Measurements from ENCODE around the gene PIEZO2. TPM values are rescaled to one million over a fixed set of nuclear protein-coding genes. Genes with fewer than 3 reads are reported as not detected.

PIEZO2 gene
- total and polyA plus RNA-seq, 4 donors = 2.6 to 233 (median 18.8) TPM

DNA sequence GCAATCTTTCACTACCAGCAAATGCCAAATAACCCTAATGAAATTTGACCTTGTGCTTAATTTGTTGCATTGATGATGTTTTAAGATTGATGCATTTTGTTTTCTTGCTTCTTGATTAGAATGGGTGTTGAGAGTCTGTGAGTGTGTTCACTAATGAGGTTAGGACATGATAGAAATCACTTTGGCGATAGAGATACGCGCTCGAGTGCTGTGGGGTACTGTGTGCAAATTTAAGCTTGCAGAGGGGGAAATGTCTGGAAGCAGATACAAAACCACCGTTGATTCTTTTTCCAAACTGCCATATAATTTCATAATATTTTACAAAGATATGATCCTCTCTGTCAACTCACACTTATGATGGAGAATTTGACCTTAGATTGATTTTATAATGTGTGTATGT, 200.9 kb downstream of the PIEZO2 start:
- Histone ChIP-seq H3K4me3 (no peak overlapping the region), H3K27me3 (ENCODE audit: control insufficient read depth in 3 of 3, insufficient read depth in 3 of 3, low read length in 2 of 3) (no peaks in the 10 kb centered on the region), H3K9me3 (ENCODE audit: control insufficient read depth in 4 of 4, insufficient read depth in 3 of 4, low read length in 3 of 4) (peaks cover 6 to 25% (median 6%) of the 10 kb centered on the region in 4 donors), H3K4me1 (ENCODE audit: control insufficient read depth in 5 of 5, insufficient read depth in 5 of 5, low read length in 5 of 5) (peaks cover 0 to 15% (median 0%) of the 10 kb centered on the region in 5 donors), H3K27ac (ENCODE audit: low read depth in 1 of 2, low read length in 1 of 2) (no peak overlapping the region), H3K9ac (ENCODE audit: insufficient read depth in 1 of 2, low read length in 2 of 2) (no peak overlapping the region), H3K36me3 (ENCODE audit: control insufficient read depth in 4 of 4, insufficient read depth in 4 of 4, low read length in 4 of 4) (peaks cover 0 to 26% (median 7%) of the 10 kb centered on the region in 4 donors)
- TF ChIP-seq, protein P1, sequence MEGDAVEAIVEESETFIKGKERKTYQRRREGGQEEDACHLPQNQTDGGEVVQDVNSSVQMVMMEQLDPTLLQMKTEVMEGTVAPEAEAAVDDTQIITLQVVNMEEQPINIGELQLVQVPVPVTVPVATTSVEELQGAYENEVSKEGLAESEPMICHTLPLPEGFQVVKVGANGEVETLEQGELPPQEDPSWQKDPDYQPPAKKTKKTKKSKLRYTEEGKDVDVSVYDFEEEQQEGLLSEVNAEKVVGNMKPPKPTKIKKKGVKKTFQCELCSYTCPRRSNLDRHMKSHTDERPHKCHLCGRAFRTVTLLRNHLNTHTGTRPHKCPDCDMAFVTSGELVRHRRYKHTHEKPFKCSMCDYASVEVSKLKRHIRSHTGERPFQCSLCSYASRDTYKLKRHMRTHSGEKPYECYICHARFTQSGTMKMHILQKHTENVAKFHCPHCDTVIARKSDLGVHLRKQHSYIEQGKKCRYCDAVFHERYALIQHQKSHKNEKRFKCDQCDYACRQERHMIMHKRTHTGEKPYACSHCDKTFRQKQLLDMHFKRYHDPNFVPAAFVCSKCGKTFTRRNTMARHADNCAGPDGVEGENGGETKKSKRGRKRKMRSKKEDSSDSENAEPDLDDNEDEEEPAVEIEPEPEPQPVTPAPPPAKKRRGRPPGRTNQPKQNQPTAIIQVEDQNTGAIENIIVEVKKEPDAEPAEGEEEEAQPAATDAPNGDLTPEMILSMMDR (IDR thresholded peaks at IDR 0.05; ENCODE audit: control extremely low read depth, extremely low read depth) = no peak
- ATAC-seq (ENCODE audit: insufficient read depth, low FRiP score) (no peak), DNase-seq (no peak)
- 92 to 97% methylated on average over 5 of the region's 5 CpGs for WGBS, 2 donors

DNA sequence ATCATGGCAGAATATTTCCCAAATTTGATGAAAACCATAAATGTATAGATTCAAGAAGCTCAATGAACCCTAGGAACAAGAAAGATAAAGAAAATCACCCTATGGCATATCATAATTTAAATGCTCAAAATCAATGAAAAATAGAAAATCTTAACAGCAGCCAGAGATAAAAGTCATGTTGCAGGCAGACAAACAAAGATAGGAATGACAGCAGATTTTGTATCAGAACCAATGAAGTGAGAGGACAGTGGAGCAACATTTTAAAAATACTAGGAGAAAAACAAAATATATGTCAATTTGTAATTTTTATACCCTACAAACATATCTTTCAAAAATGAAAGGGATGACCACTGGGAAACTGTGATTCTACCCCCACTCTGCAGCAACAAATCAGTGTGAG, 203.3 kb downstream of the PIEZO2 start:
- Histone ChIP-seq H3K27ac (ENCODE audit: low read depth in 1 of 2, low read length in 1 of 2) (no peak overlapping the region), H3K9ac (ENCODE audit: insufficient read depth in 1 of 2, low read length in 2 of 2) (no peak overlapping the region), H3K4me1 (ENCODE audit: control insufficient read depth in 5 of 5, insufficient read depth in 5 of 5, low read length in 5 of 5) (no peaks in the 10 kb centered on the region), H3K4me3 (no peak overlapping the region), H3K27me3 (ENCODE audit: control insufficient read depth in 3 of 3, insufficient read depth in 3 of 3, low read length in 2 of 3) (no peaks in the 10 kb centered on the region), H3K9me3 (ENCODE audit: control insufficient read depth in 4 of 4, insufficient read depth in 3 of 4, low read length in 3 of 4) (peaks cover 6 to 25% (median 9%) of the 10 kb centered on the region in 4 donors), H3K36me3 (ENCODE audit: control insufficient read depth in 4 of 4, insufficient read depth in 4 of 4, low read length in 4 of 4) (peaks cover 0 to 29% (median 7%) of the 10 kb centered on the region in 4 donors)
- DNase-seq (no peak), ATAC-seq (ENCODE audit: insufficient read depth, low FRiP score) (no peak)
- TF ChIP-seq, protein P1 (IDR thresholded peaks at IDR 0.05; ENCODE audit: control extremely low read depth, extremely low read depth) = no peak

DNA sequence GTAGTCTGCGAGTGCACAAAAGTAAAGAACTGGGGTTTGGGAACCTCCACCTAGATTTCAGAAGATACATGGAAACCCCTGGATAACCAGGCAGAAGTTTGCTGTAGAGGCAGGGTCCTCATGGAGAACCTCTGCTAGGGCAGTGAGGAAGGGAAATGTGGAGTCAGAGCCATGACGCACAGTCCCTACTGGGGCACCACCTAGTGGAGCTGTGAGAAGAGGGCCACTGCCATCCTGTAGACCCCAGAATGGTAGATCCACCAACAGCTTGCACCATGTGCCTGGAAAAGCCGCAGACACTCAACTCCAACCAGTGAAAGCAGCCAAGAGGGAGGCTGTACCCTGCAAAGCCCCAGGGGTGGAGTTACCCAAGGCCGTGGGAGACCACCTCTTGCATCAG, 206.4 kb downstream of the PIEZO2 start:
- H3K4me1 ChIP-seq (ENCODE audit: control insufficient read depth in 5 of 5, insufficient read depth in 5 of 5, low read length in 5 of 5) = no peaks in the 10 kb centered on the region
- H3K36me3 ChIP-seq (ENCODE audit: control insufficient read depth in 4 of 4, insufficient read depth in 4 of 4, low read length in 4 of 4) = peaks cover 0 to 23% (median 9%) of the 10 kb centered on the region in 4 donors
- H3K27me3 ChIP-seq (ENCODE audit: control insufficient read depth in 3 of 3, insufficient read depth in 3 of 3, low read length in 2 of 3) = no peaks in the 10 kb centered on the region
- no peak overlapping the region for H3K27ac ChIP-seq (ENCODE audit: low read depth in 1 of 2, low read length in 1 of 2)
- H3K4me3 ChIP-seq = no peak overlapping the region
- TF ChIP-seq, protein P1 (IDR thresholded peaks at IDR 0.05; ENCODE audit: control extremely low read depth, extremely low read depth) = no peak
- 71 to 78% methylated on average over 4 of the region's 4 CpGs for WGBS, 2 donors
- no peak for ATAC-seq (ENCODE audit: insufficient read depth, low FRiP score)
- no peak for DNase-seq
- no peak overlapping the region for H3K9ac ChIP-seq (ENCODE audit: insufficient read depth in 1 of 2, low read length in 2 of 2)
- peaks cover 6 to 25% (median 9%) of the 10 kb centered on the region in 4 donors for H3K9me3 ChIP-seq (ENCODE audit: control insufficient read depth in 4 of 4, insufficient read depth in 3 of 4, low read length in 3 of 4)

DNA sequence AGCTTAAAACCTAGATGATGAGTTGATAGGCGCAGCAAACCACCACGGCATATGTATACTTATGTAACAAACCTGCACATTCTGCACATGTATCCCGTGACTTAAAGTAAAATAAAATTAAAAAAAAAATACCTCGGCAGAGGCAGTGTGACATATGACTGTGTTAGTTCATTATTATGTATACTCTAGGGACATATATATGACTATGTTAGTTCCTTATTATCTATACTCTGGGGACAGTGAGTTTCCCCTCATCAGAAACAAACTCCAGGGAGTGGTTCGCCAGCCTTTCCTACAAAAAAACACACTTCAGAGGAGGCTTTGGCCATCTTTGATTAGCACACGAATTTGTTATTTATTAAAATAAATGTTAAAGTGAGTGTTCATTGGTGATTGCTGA, 209.5 kb downstream of the PIEZO2 start:
- 73 to 75% methylated on average over 6 of the region's 6 CpGs for WGBS, 2 donors
- H3K4me3 ChIP-seq = no peak overlapping the region

More for the DNA sequence above, 209.5 kb downstream of the PIEZO2 start:
- peaks cover 2 to 21% (median 4%) of the 10 kb centered on the region in 5 donors for H3K4me1 ChIP-seq (ENCODE audit: control insufficient read depth in 5 of 5, insufficient read depth in 5 of 5, low read length in 5 of 5)
- TF ChIP-seq, protein P1 (IDR thresholded peaks at IDR 0.05; ENCODE audit: control extremely low read depth, extremely low read depth) = no peak
- no peak overlapping the region for H3K9ac ChIP-seq (ENCODE audit: insufficient read depth in 1 of 2, low read length in 2 of 2)
- H3K27ac ChIP-seq (ENCODE audit: low read depth in 1 of 2, low read length in 1 of 2) = no peak overlapping the region
- DNase-seq (no peak), ATAC-seq (ENCODE audit: insufficient read depth, low FRiP score) (no peak)
- H3K9me3 ChIP-seq (ENCODE audit: control insufficient read depth in 4 of 4, insufficient read depth in 3 of 4, low read length in 3 of 4) = peaks cover 0 to 9% (median 3%) of the 10 kb centered on the region in 4 donors
- H3K36me3 ChIP-seq (ENCODE audit: control insufficient read depth in 4 of 4, insufficient read depth in 4 of 4, low read length in 4 of 4) = peaks cover 0 to 10% (median 3%) of the 10 kb centered on the region in 4 donors
- no peaks in the 10 kb centered on the region for H3K27me3 ChIP-seq (ENCODE audit: control insufficient read depth in 3 of 3, insufficient read depth in 3 of 3, low read length in 2 of 3)
